ENCODE results near the gene EPHB2.

The EPHB2 gene

DNA sequence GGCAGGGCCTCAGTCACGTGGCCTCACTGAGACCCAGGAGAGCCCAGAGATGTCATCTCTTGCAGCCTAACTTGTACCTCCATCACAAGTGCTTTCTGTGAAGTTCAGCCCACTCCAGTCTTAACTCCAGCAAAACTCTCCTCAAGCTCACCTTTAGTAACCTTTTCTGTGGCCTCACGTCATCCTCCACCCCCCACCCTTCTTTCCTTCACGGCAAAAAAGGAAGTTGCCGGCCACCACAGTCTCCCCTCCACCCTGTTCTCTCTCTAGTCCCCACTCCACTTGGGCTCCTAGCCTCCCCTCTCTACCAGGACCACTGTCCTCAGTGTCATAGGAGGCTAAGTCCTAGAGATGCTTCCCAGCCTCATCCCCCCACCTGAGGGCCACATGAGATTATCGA, 155.1 kb downstream of the EPHB2 start:
- Mint-ChIP-seq H3K4me1 (ENCODE audit: low read depth) (no peaks in the 10 kb centered on the region), H3K27ac (no peak overlapping the region), H3K36me3 (ENCODE audit: low read depth) (no peaks in the 10 kb centered on the region), H3K27me3 (ENCODE audit: low read depth) (no peaks in the 10 kb centered on the region), H3K4me3 (no peak overlapping the region), H3K9me3 (no peaks in the 10 kb centered on the region)

DNA sequence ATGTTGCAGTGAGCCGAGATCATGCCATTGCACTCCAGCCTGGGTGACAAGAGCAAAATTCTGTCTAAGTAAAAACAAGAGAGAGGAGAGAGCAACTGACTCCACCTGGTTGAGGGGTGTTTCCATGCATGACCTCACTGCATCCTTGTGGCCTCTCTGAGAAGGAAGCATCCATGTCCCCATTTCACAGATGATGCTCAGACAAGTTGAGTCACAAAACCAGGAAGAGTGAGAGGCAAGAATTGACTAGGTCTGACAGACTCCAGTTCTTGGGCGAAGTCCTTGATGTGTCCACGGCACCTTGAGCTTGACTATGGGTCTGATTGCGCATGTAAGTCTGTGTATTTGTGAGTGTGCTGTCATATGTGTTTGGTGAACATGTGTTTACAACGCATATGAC, 156.2 kb downstream of the EPHB2 start:
- no peaks in the 10 kb centered on the region for H3K9me3 Mint-ChIP-seq

DNA sequence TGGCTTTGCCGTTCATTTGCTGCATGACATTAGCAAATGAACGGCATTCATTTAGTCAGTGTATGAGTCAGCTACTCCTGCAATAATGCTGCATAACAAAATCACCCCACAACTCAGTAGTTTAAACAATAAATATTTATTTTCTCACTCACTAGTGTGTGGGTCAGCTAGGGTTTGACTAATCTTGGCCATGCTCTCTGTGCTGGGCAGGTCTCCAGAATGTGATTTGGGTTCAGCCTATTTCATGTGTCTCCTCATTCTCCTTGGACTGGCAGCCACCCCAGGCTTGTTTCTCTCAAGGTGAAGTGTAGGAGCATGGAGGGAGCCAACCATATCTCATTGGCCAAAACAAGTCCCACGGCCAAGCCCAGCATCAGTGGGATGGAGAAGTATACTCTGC, 157.7 kb downstream of the EPHB2 start:
- Mint-ChIP-seq H3K4me3 (no peak overlapping the region), H3K9me3 (no peaks in the 10 kb centered on the region), H3K36me3 (ENCODE audit: low read depth) (no peaks in the 10 kb centered on the region), H3K4me1 (ENCODE audit: low read depth) (no peaks in the 10 kb centered on the region), H3K27me3 (ENCODE audit: low read depth) (no peaks in the 10 kb centered on the region), H3K27ac (no peak overlapping the region)

More for the DNA sequence above, 156.2 kb downstream of the EPHB2 start:
- H3K27me3 Mint-ChIP-seq (ENCODE audit: low read depth) = no peaks in the 10 kb centered on the region
- H3K36me3 Mint-ChIP-seq (ENCODE audit: low read depth) = no peaks in the 10 kb centered on the region
- no peaks in the 10 kb centered on the region for H3K4me1 Mint-ChIP-seq (ENCODE audit: low read depth)
- no peak overlapping the region for H3K27ac Mint-ChIP-seq
- no peak overlapping the region for H3K4me3 Mint-ChIP-seq

DNA sequence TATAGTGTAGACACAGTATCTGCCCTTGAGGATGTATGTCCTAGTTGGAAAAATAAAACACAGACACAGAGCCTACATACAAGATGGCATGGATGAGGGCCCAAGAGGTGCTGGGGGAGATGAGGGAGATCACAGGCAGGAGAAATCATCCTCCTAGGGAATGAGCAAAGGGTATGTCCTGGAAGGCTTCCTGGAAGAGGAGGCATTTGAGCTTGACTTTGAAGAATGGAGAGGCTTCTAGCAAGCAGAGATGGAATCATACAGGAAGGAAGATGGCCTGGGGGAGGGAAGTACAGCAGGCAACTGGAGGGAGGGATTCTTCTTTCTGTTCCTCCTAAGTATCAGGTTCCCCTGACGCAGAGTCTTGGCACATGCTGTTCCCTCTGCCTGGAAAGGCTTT, 158.7 kb downstream of the EPHB2 start:
- no peak overlapping the region for H3K27ac Mint-ChIP-seq
- H3K4me1 Mint-ChIP-seq (ENCODE audit: low read depth) = no peaks in the 10 kb centered on the region
- no peaks in the 10 kb centered on the region for H3K9me3 Mint-ChIP-seq
- no peak overlapping the region for H3K4me3 Mint-ChIP-seq
- H3K27me3 Mint-ChIP-seq (ENCODE audit: low read depth) = no peaks in the 10 kb centered on the region
- H3K36me3 Mint-ChIP-seq (ENCODE audit: low read depth) = no peaks in the 10 kb centered on the region

DNA sequence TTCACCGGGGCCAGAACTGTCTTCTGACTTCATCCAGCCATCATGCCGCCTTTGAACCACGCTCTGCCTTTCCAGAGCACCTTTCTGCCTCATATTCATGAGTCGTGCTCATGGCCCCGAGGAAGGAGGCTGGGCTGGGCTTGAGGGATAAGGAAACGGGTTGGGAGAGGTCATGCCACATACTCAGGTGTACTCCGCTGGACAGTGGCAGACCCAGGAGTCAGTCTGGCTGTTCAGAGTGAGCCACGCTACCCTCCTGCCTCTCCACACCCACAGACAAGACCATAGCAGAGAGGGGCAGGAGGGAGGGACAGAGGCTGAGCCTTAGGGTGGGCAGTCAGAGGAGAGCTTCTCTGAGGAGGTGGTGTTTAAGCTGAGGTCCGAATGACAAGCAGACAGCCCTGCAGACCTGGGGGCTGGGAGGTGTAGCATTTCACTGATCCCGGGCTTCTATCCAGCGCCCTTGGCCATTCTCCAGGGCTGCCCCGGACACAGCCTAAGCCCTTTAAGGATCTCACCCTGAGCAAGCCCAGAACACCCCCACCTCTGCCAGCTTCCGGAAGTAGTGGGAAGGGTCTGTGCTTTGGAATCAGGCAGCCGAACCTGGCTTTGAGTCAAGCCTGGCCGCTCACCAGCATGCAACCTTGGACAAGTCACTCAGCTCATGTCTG, 159.7 kb downstream of the EPHB2 start:
- Mint-ChIP-seq H3K36me3 (ENCODE audit: low read depth) (no peaks in the 10 kb centered on the region), H3K27me3 (ENCODE audit: low read depth) (no peaks in the 10 kb centered on the region), H3K4me3 (no peak overlapping the region), H3K4me1 (ENCODE audit: low read depth) (no peaks in the 10 kb centered on the region), H3K27ac (no peak overlapping the region), H3K9me3 (no peaks in the 10 kb centered on the region)

DNA sequence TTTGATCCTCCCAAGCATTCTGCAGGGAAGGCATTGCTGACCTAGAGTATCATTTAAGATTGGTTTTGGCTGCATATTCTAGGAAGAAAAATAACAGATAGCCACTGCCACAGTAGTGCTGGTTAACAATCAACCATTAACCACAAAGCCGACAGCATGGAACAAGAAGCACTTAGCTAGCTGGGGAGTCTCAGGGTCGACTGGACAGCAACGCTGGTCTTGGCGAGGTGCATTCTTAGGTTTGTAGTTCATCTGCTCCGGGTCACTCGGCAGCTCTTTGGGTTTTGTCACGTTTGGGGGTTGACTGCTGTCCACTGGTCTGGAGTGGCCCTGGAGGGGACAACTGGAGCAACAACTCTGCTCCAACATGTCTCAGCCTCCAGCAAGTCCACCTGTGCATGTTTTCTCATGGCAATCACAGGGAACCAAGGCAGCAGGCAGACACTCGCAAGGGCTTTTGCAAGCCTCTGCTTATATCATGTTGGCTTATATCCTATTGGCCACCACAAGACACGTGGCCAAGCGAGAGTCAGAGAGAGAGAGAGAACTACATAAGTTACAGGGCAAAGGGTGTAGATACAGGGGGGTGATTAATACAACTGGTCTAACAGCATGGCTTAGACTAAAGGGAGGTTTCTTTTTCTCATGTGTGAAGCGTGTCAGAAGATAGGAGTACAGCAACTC, 162.5 kb downstream of the EPHB2 start:
- Mint-ChIP-seq H3K4me3 (no peak overlapping the region), H3K27ac (no peak overlapping the region), H3K27me3 (ENCODE audit: low read depth) (no peaks in the 10 kb centered on the region), H3K36me3 (ENCODE audit: low read depth) (no peaks in the 10 kb centered on the region), H3K4me1 (ENCODE audit: low read depth) (no peaks in the 10 kb centered on the region), H3K9me3 (no peaks in the 10 kb centered on the region)

DNA sequence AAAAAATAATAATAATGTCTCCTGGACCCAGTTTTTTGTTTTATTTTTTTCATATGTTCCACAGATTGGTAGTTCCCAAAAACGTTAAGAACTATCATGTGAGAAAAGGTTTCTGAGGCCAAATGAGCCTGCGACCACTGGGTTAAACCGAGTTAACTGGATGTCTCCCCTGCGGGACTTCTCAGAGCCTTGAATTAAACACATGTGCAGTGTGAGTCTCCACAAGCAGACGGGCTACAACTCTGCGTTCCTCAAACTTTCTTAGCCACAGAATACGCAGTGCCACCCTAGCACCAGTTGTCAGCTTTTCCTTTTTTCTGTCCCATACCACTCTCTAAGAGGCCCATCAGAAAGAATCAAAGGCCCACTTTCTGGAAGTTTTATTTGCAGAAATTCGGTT, 164.1 kb downstream of the EPHB2 start:
- Mint-ChIP-seq H3K36me3 (ENCODE audit: low read depth) (no peaks in the 10 kb centered on the region), H3K9me3 (no peaks in the 10 kb centered on the region), H3K27ac (no peak overlapping the region), H3K4me1 (ENCODE audit: low read depth) (no peaks in the 10 kb centered on the region), H3K27me3 (ENCODE audit: low read depth) (no peaks in the 10 kb centered on the region), H3K4me3 (no peak overlapping the region)

DNA sequence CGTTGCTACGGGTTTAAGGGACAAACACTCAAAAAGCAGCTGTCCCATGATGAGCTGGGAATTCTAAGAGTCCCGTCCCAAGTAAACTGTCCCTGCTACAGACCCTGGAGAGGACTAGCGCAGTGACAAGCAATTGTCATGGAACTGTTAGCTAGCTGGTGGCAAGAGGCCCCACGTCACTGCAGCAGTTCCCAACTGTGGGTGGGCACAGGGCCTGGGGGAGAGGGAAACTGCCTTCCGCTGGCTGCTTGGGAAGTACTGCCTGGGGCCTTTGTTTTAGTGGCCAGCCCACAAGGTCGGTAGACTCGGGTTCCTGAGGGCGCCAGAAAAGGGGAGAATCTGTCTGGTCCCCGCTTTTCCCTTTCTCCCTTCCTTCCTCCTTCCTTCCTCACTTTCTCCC, 164.6 kb downstream of the EPHB2 start:
- Mint-ChIP-seq H3K27me3 (ENCODE audit: low read depth) (no peaks in the 10 kb centered on the region), H3K27ac (no peak overlapping the region), H3K36me3 (ENCODE audit: low read depth) (no peaks in the 10 kb centered on the region), H3K4me1 (ENCODE audit: low read depth) (no peaks in the 10 kb centered on the region), H3K9me3 (no peaks in the 10 kb centered on the region), H3K4me3 (no peak overlapping the region)

DNA sequence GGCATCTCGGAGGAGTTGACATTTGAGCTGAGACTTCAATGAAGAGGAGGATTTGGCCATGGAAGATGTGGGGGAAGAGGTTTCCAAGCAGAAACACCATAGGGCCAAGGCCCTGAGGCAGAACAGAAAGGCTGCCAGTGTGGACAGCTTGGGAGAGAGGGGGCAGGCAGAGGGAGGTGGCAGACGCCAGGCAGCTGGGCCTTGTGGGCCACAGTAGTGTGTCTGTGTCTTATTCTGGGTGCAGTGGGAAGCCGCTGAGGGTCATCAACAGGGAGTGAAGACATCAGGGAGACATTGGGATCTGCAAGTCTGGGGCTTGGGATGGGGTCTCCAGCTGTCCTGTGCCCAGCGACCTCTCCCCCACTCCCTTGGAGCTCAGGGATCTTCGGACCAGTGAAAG, 165.2 kb downstream of the EPHB2 start:
- Mint-ChIP-seq H3K36me3 (ENCODE audit: low read depth) (no peaks in the 10 kb centered on the region), H3K27ac (no peak overlapping the region), H3K27me3 (ENCODE audit: low read depth) (no peaks in the 10 kb centered on the region), H3K9me3 (no peaks in the 10 kb centered on the region), H3K4me3 (no peak overlapping the region), H3K4me1 (ENCODE audit: low read depth) (no peaks in the 10 kb centered on the region)

DNA sequence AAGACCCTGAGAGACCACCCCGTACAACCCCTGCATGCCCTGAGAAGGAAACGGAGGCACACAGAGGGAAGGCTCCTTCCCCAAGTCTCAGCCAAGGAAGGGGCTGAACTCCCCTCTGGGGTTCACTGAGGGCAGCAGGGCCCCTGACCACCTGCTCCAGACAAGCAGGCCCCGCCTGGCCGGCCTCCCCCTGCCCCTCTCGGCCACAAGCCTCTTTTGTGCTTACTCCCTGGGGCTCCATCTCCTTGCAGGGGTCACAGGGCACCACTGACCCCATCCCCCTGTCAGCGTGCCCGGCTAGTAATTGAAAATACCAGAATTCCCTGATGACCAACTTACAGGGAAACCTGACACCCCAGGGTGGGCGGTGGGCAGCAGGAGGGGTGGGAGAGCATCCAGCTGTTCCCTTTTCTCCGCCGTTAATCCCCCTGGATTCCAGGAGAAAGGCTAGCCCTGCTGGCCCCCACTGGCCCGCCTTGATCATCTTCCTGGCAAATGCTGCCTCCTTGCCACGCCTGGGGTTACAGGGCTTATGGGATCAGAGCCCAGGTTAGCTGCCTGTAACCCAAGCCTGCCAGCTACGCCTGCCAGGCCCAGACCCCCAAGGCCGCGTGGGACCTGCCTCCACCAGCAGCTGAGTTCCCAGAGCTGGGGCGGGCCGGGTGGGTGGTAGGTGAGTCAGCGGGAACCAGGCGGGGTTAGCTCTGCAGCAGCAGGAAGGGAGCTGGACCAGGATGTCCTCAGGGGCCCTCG, 165.9 kb downstream of the EPHB2 start:
- Mint-ChIP-seq H3K27me3 (ENCODE audit: low read depth) (no peaks in the 10 kb centered on the region), H3K9me3 (no peaks in the 10 kb centered on the region), H3K27ac (no peak overlapping the region), H3K36me3 (ENCODE audit: low read depth) (no peaks in the 10 kb centered on the region), H3K4me1 (ENCODE audit: low read depth) (no peaks in the 10 kb centered on the region), H3K4me3 (no peak overlapping the region)

DNA sequence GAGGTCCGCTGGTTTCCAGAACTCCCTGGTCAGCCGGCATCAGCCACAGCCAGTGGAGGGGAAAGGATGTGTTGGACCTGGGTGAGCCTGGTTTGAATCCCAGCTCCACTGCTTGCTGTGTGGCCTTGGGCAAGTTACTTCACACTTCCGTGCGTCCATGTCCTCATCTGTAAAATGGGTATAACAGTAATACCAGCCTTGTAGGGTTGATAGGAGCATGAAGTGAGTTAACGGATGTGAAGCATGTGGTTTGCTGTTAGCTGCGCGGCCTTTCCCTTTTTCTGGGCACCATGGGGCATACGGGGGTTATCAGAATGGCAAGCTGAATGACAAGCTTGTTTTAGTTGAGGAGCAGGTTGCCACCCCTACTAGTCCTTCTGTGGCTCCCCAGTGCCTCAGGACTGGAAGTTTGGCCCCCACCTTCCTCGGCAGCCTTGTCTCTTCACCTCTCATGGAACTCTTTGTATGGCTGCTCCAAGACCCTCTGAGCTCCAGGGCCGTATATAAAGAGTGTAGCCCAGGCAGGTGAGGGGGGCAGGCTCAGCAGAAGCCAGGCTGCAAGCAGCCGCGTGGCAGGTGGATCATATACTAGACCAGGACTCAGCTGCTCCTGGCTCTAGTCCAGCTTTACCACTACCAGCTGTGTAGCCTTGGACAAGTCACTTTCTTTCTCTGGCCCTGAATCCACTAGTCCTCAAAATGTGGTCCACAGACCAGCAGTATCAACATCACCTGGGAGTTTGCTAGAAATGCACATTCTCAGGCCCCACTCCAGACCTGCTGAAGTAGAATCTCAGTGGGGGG, 166.7 kb downstream of the EPHB2 start:
- no peaks in the 10 kb centered on the region for H3K4me1 Mint-ChIP-seq (ENCODE audit: low read depth)
- no peaks in the 10 kb centered on the region for H3K36me3 Mint-ChIP-seq (ENCODE audit: low read depth)
- H3K9me3 Mint-ChIP-seq = no peaks in the 10 kb centered on the region
- no peak overlapping the region for H3K4me3 Mint-ChIP-seq
- no peaks in the 10 kb centered on the region for H3K27me3 Mint-ChIP-seq (ENCODE audit: low read depth)
- no peak overlapping the region for H3K27ac Mint-ChIP-seq

DNA sequence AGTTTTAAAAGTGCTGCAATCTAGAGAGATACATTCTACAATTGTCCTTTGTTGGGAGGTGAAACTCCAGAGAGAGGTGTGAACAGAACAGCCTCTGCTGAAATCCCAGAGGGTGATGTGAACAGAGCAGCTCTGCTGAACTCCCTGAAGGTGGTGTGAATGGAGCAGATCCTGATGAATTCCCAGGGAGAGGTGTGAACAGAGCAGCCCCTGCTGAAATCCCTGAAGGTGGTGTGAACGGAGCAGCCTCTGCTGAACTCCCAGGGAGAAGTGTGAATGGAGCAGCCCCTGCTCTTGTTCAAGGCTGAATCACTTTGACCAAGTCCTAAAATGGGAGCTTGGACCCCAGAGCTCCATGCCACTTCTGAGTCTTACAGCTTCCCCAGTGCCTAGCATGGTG, 167.3 kb downstream of the EPHB2 start:
- Mint-ChIP-seq H3K36me3 (ENCODE audit: low read depth) (no peaks in the 10 kb centered on the region), H3K27me3 (ENCODE audit: low read depth) (no peaks in the 10 kb centered on the region), H3K9me3 (no peaks in the 10 kb centered on the region), H3K4me1 (ENCODE audit: low read depth) (no peaks in the 10 kb centered on the region), H3K4me3 (no peak overlapping the region), H3K27ac (no peak overlapping the region)

DNA sequence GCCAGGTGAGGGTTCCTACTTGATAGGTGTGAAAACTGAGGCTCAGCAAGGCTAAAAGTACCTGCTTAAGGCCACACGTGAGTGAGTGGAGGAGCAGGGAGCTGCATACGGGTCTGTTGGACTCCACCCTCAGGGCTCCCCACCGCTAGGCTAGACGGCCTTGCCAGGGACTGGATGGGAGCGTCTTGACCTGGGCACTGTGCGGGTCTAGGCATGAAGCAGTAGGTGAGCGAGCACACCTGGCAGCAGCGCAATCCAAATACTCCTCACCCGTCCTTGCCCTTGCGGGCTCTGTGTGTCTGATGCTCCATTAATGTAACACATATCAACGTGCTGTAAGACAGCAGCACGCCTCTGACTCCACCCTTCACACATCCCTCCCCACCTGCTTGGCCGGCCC, 168.0 kb downstream of the EPHB2 start:
- Mint-ChIP-seq H3K27me3 (ENCODE audit: low read depth) (no peaks in the 10 kb centered on the region), H3K27ac (no peak overlapping the region)

DNA sequence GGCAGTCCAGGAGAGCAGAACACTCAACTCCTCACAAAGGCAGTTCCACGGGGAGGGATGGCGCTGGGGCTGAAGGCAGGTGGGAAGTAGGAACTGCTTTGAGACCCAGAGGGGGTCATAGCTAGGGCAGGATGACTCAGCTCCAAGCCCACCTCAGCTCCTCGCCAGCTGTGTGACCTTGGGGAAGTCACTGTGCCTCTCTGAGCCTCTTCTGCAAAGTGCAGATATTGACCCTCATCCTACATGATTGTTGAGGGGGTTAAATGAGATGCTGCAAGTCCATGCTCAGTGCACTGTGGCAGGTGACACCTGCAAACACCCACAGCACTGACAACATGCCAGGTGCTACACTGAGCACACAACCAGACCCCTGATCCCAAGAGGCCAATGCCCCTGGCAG, 168.8 kb downstream of the EPHB2 start:
- Mint-ChIP-seq H3K27me3 (ENCODE audit: low read depth) (no peaks in the 10 kb centered on the region), H3K36me3 (ENCODE audit: low read depth) (no peaks in the 10 kb centered on the region), H3K27ac (no peak overlapping the region), H3K4me3 (no peak overlapping the region), H3K9me3 (no peaks in the 10 kb centered on the region), H3K4me1 (ENCODE audit: low read depth) (no peaks in the 10 kb centered on the region)

More for the DNA sequence above, 168.0 kb downstream of the EPHB2 start:
- Mint-ChIP-seq H3K9me3 (no peaks in the 10 kb centered on the region), H3K36me3 (ENCODE audit: low read depth) (no peaks in the 10 kb centered on the region), H3K4me1 (ENCODE audit: low read depth) (no peaks in the 10 kb centered on the region), H3K4me3 (no peak overlapping the region)

Measured in T-helper 1 cell treated with Interleukin-12 subunit alpha and Interleukin-12 subunit beta and Interleukin-4 antibody, amounts not matched to agents 30 μg/mL and 1 μg/mL, for 36 hours (primary cell).